Measurements from ENCODE around the gene IDH1. TPM values are rescaled to one million over a fixed set of nuclear protein-coding genes. Genes with fewer than 3 reads are reported as not detected.
A peak's percentile ranks its signal among the peaks of the same experiment; 100 is the strongest.

Gene IDH1
- total and polyA plus RNA-seq, 2 of the 4 experiments (the other 2 are of a cell fraction): 53.5 to 77.1 TPM

GRCh38 chr2:208250388-208250787, 4.5 kb downstream of the IDH1 start:
- Histone ChIP-seq H2BK20ac (ENCODE audit: low read depth, low read length) (no peak overlapping the region), H3K79me1 (ENCODE audit: low read depth in 1 of 2, low read length in 2 of 2) (peaks cover 4 to 17% of the 10 kb centered on the region in 2 experiments; a peak in 3 of 4 replicates), H2BK120ac (ENCODE audit: low read depth, low read length) (no peak overlapping the region), H3K4ac (ENCODE audit: low read depth, low read length) (no peak overlapping the region), H2BK5ac (ENCODE audit: low read depth, low read length, poor library complexity, severe bottlenecking) (no peak overlapping the region), H2AK9ac (replicated peaks; ENCODE audit: low read depth, low read length, poor library complexity) (no peak overlapping the region), H3K9ac (ENCODE audit: low read depth, low read length) (no peak overlapping the region), H3K14ac (replicated peaks; ENCODE audit: low read depth, low read length) (no peak overlapping the region), H3K27me3 (ENCODE audit: control insufficient read depth, insufficient read depth, low read length) (no peaks in the 10 kb centered on the region), H2AK5ac (ENCODE audit: low read depth, low read length) (no peak overlapping the region), H3K23ac (ENCODE audit: low read depth, low read length) (no peak overlapping the region), H3K18ac (ENCODE audit: low read depth, low read length) (no peak overlapping the region), H4K20me1 (ENCODE audit: insufficient read depth, low read length) (no peaks in the 10 kb centered on the region), H2BK15ac (ENCODE audit: low read depth, low read length) (no peak overlapping the region), H3K4me1 (ENCODE audit: control insufficient read depth, insufficient read depth, low read length) (peaks cover 7% of the 10 kb centered on the region), H3K56ac (ENCODE audit: extremely low read depth, insufficient read depth, low read length) (no peak overlapping the region), H3K27ac (ENCODE audit: insufficient read depth, low read length) (no peak overlapping the region), H3K9me3 (ENCODE audit: control insufficient read depth, insufficient read depth, low read length) (no peaks in the 10 kb centered on the region), H3K36me3 (ENCODE audit: control insufficient read depth, insufficient read depth, low read length) (peaks cover 14% of the 10 kb centered on the region; the same call in 1 of the 2 replicates), H3K4me2 (ENCODE audit: low read depth, low read length) (no peak overlapping the region), H4K8ac (ENCODE audit: low read depth in 2 of 2, low read length in 2 of 2) (no peak overlapping the region), H2AFZ (replicated peaks; ENCODE audit: low read length, poor library complexity) (no peak overlapping the region), H4K91ac (ENCODE audit: insufficient read depth, low read depth, low read length) (no peak overlapping the region), H4K5ac (ENCODE audit: low read depth, low read length) (no peak overlapping the region), H3K9me1 (ENCODE audit: insufficient read depth, low read length) (peaks cover 2% of the 10 kb centered on the region; the same call in 1 of the 2 replicates), H3K4me3 (ENCODE audit: insufficient read depth, low read depth, low read length) (no peak overlapping the region)
- ChIA-PET CTCF (interaction anchor here (0.6 kb wide), 2 partner anchors 28 to 436 kb away, joined by 4 to 5 read pairs; no protein-coding TSS in a partner anchor), POLR2A (ENCODE audit: unreplicated experiment) (no interaction called here)
- no TSS peak for BruUV-seq (replicated peaks)
- ATAC-seq (ENCODE audit: low read depth) (no peak), DNase-seq (peak; percentile 17)
- in situ Hi-C loops (cut with MboI; ENCODE audit: low sequenced_read_pairs) (loop anchor here (25.0 kb wide), 1 partner anchor 513 kb away; no protein-coding TSS in a partner anchor), dilution Hi-C loops (cut with HindIII; ENCODE audit: low sequenced_read_pairs, unreplicated experiment) (no loop called here), intact Hi-C loops (cut with micrococcal nuclease) (no loop called here)
- no CpG with 5 or more reads among the region's 2 CpGs for WGBS, 2 experiments (ENCODE audit: extremely low coverage in 2 of 2, insufficient read length in 1 of 2)
- no peak for TF ChIP-seq RFX5 (IDR thresholded peaks at IDR 0.05; ENCODE audit: low read depth, low read length)
- peak; percentile 59 for TF ChIP-seq CEBPB (IDR thresholded peaks at IDR 0.05; ENCODE audit: low read depth, low read length)

Data from IMR-90 (cell line).